GM12875 (cell line): ENCODE measurements around the gene FAR1.

Source experiments
- H3K4me3 ChIP-seq: one replicate; pipeline ENCODE4 v1.5.1; 2011; ENCODE audit warnings: low read depth, low read length, control low read depth
- CTCF ChIP-seq: IDR thresholded peaks from 2 replicates; pipeline ENCODE4 v1.5.1; 2011; ENCODE audit warnings: low read depth, mild to moderate bottlenecking, control low read depth, inconsistent platforms, low read length, moderate library complexity, borderline replicate concordance; ENCODE audit not compliant: insufficient read depth

Gene FAR1

GRCh38 chr11:13697710-13698109 lies 29.2 kb downstream of the FAR1 start:
- no peak overlapping the region for H3K4me3 ChIP-seq
- no peak for TF ChIP-seq CTCF

- H3K4me3 ChIP-seq = no peak overlapping the region
- no peak for TF ChIP-seq CTCF
Measured at GRCh38 chr11:13698132-13698531, 29.7 kb downstream of the FAR1 start.

- no peak overlapping the region for H3K4me3 ChIP-seq
- TF ChIP-seq CTCF = no peak
Measured at GRCh38 chr11:13699041-13699440, 30.6 kb downstream of the FAR1 start.

GRCh38 chr11:13699870-13700269 lies 31.4 kb downstream of the FAR1 start:
- no peak for TF ChIP-seq CTCF
- no peak overlapping the region for H3K4me3 ChIP-seq

- no peak for TF ChIP-seq CTCF
- no peak overlapping the region for H3K4me3 ChIP-seq
Measured at GRCh38 chr11:13701506-13701905, 33.0 kb downstream of the FAR1 start.

DNA sequence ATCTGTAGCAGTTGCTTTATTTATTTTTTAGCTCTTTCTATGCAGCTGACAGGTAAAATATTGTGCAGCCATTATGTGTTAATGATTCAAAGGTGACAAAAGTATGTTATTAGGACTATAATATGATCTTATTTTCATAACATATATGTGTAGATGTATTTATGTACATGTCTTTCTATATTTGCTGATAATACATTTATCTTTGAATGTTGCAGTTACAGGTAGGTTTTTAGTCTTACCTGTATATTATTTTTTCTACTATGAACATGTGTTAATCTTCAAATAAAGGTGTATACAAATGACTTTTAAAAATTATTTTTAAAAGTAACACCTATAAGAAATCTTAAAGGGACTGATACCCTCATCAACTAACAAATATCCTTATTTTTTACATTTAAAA lies 33.6 kb downstream of the FAR1 start:
- H3K4me3 ChIP-seq = no peak overlapping the region
- TF ChIP-seq CTCF = no peak

GRCh38 chr11:13705710-13706109 lies 37.2 kb downstream of the FAR1 start:
- no peak for TF ChIP-seq CTCF
- no peak overlapping the region for H3K4me3 ChIP-seq
